Nephron progenitor cell (in vitro differentiated cells): ENCODE results near the gene EVX1.

ENCODE experiments used
- DNase-seq: peaks from one replicate; pipeline ENCODE4 v3.0.0; 2021
- H3K27ac Mint-ChIP-seq: 2 replicates; pipeline ENCODE4 v1.8.0; 2021; ENCODE audit warnings: mild to moderate bottlenecking, moderate library complexity, mixed read lengths
- H3K27me3 Mint-ChIP-seq: 2 replicates; pipeline ENCODE4 v1.8.0; 2021; ENCODE audit warnings: mild to moderate bottlenecking, low read depth, mixed read lengths; ENCODE audit not compliant: poor library complexity
- H3K36me3 Mint-ChIP-seq: 2 replicates; pipeline ENCODE4 v1.8.0; 2021; ENCODE audit warnings: low read depth, mixed read lengths
- H3K4me1 Mint-ChIP-seq: 2 replicates; pipeline ENCODE4 v1.8.0; 2021; ENCODE audit warnings: mixed read lengths
- H3K4me3 Mint-ChIP-seq: 2 replicates; pipeline ENCODE4 v1.8.0; 2021; ENCODE audit warnings: mild to moderate bottlenecking, moderate library complexity, mixed read lengths
- H3K9me3 Mint-ChIP-seq: 2 replicates; pipeline ENCODE4 v1.8.0; 2021; ENCODE audit warnings: mild to moderate bottlenecking, moderate library complexity, mixed read lengths
- CTCF ChIP-seq: fragments of 200-600 bp; sonication (generic); IDR thresholded peaks from 2 replicates; pipeline ENCODE4 v1.5.0; 2021; ENCODE audit warnings: antibody characterized with exemption

Gene EVX1

GRCh38 chr7:27283558-27283957, 41.0 kb downstream of the EVX1 start:
- no peak for DNase-seq
- H3K9me3 Mint-ChIP-seq: peaks cover 4% of the 10 kb centered on the region
- peaks cover 5% of the 10 kb centered on the region for H3K4me1 Mint-ChIP-seq
- peaks cover 8% of the 10 kb centered on the region for H3K27me3 Mint-ChIP-seq
- no peak for TF ChIP-seq CTCF
- H3K4me3 Mint-ChIP-seq: no peak overlapping the region
- H3K36me3 Mint-ChIP-seq: no peaks in the 10 kb centered on the region
- H3K27ac Mint-ChIP-seq: no peak overlapping the region

GRCh38 chr7:27295236-27295635, 52.6 kb downstream of the EVX1 start:
- no peak overlapping the region for H3K4me3 Mint-ChIP-seq
- peaks cover 16% of the 10 kb centered on the region for H3K27me3 Mint-ChIP-seq
- H3K9me3 Mint-ChIP-seq: peaks cover 12% of the 10 kb centered on the region
- H3K4me1 Mint-ChIP-seq: peaks cover 5% of the 10 kb centered on the region
- H3K36me3 Mint-ChIP-seq: no peaks in the 10 kb centered on the region
- DNase-seq: no peak
- peak overlapping the region; percentile 87 for H3K27ac Mint-ChIP-seq
- TF ChIP-seq CTCF: no peak

- H3K4me3 Mint-ChIP-seq: no peak overlapping the region
- H3K36me3 Mint-ChIP-seq: no peaks in the 10 kb centered on the region
- no peak for TF ChIP-seq CTCF
- peaks cover 7% of the 10 kb centered on the region for H3K9me3 Mint-ChIP-seq
- no peak for DNase-seq
- no peak overlapping the region for H3K27ac Mint-ChIP-seq
- peaks cover 18% of the 10 kb centered on the region for H3K27me3 Mint-ChIP-seq
- H3K4me1 Mint-ChIP-seq: peaks cover 5% of the 10 kb centered on the region
Observed at GRCh38 chr7:27297356-27297755, 54.8 kb downstream of the EVX1 start.
